HepG2 (cell line): Measurements from ENCODE around the gene PKDREJ. TPM values are rescaled to one million over a fixed set of nuclear protein-coding genes. Genes with fewer than 3 reads are reported as not detected.
A peak's percentile ranks its signal among the peaks of the same experiment; 100 is the strongest.

Experiments
- ARHGAP35 ChIP-seq: sonication (generic); formaldehyde crosslinking; IDR thresholded peaks from 2 replicates; pipeline ENCODE4 v1.9.0; 2022; ENCODE audit warnings: mild to moderate bottlenecking, inconsistent platforms, moderate library complexity, missing genetic modification reagents, borderline replicate concordance
- ARNTL ChIP-seq: sonication (generic); formaldehyde crosslinking; IDR thresholded peaks from 2 replicates; pipeline ENCODE4 v1.4.0; 2020; ENCODE audit warnings: mild to moderate bottlenecking, missing genetic modification reagents
- BRD4 ChIP-seq: sonication (generic); formaldehyde crosslinking; IDR thresholded peaks from 2 replicates; pipeline ENCODE4 v1.4.0; 2020; ENCODE audit warnings: missing genetic modification reagents
- ERF ChIP-seq: IDR thresholded peaks from 2 replicates; pipeline ENCODE4 v1.6.1; 2018; ENCODE audit warnings: missing biosample characterization, missing genetic modification reagents
- FIP1L1 ChIP-seq: fragments of 200-400 bp; formaldehyde crosslinking; IDR thresholded peaks from 2 replicates; pipeline ENCODE4 v1.6.1; 2018; ENCODE audit warnings: low read depth, mild to moderate bottlenecking, low read length, moderate library complexity, borderline replicate concordance; ENCODE audit not compliant: insufficient read depth
- GABPB1 ChIP-seq: IDR thresholded peaks from 2 replicates; pipeline ENCODE4 v1.6.1; 2016; ENCODE audit warnings: mild to moderate bottlenecking, missing genetic modification reagents, moderate library complexity, missing compliant biosample characterization
- HMG20B ChIP-seq: conservative IDR thresholded peaks from 2 replicates; pipeline ENCODE4 v1.6.1; 2016; ENCODE audit warnings: missing genetic modification reagents, missing compliant biosample characterization
- JUND ChIP-seq: sonication (generic); formaldehyde crosslinking; IDR thresholded peaks from 2 replicates; pipeline ENCODE4 v1.8.0; 2022; ENCODE audit warnings: mild to moderate bottlenecking, missing genetic modification reagents
- LCORL ChIP-seq, 2 experiments: fragments of 450-650 bp in 1 of 2; sonication (generic) in 1 of 2; formaldehyde crosslinking in 1 of 2; IDR thresholded peaks; 2 replicates each; pipeline versions ENCODE4 v1.5.0 to v1.6.1; 2017 to 2020; ENCODE audit warnings: antibody characterized with exemption in 1 of 2, missing genetic modification reagents in 1 of 2
- RFX3 ChIP-seq: IDR thresholded peaks from 2 replicates; pipeline ENCODE4 v1.6.1; 2016; ENCODE audit warnings: missing biosample characterization, missing genetic modification reagents
- SETDB1 ChIP-seq: sonication (generic); formaldehyde crosslinking; IDR thresholded peaks from 2 replicates; pipeline ENCODE4 v1.5.1; 2020; ENCODE audit warnings: missing genetic modification reagents, mild to moderate bottlenecking, borderline replicate concordance
- SUZ12 ChIP-seq: fragments of 150-350 bp; IDR thresholded peaks from 2 replicates; pipeline ENCODE4 v1.6.1; 2014; ENCODE audit warnings: low read depth, low read length
- ZBTB4 ChIP-seq: sonication (generic); formaldehyde crosslinking; IDR thresholded peaks from 2 replicates; pipeline ENCODE4 v1.4.0; 2020; ENCODE audit warnings: missing genetic modification reagents, mild to moderate bottlenecking, borderline replicate concordance
- ZFP91 ChIP-seq: sonication (generic); formaldehyde crosslinking; IDR thresholded peaks from 2 replicates; pipeline ENCODE4 v1.9.0; 2022; ENCODE audit warnings: missing genetic modification reagents, mild to moderate bottlenecking, borderline replicate concordance
- ZNF704 ChIP-seq: sonication (generic); formaldehyde crosslinking; IDR thresholded peaks from 2 replicates; pipeline ENCODE4 v1.8.1; 2023; ENCODE audit warnings: mild to moderate bottlenecking, inconsistent platforms, moderate library complexity, missing genetic modification reagents, borderline replicate concordance
- ZNF766 ChIP-seq: sonication (generic); formaldehyde crosslinking; IDR thresholded peaks from 2 replicates; pipeline ENCODE4 v1.5.0; 2020; ENCODE audit warnings: missing genetic modification reagents, borderline replicate concordance
- ZSCAN9 ChIP-seq: IDR thresholded peaks from 2 replicates; pipeline ENCODE4 v1.6.1; 2016; ENCODE audit warnings: borderline replicate concordance
- polyA plus RNA-seq, 8 experiments: library from polyadenylated mRNA; depleted of rRNA in 3 of 8; stranded (reverse) in 7 of 8; unstranded in 1 of 8; fragments of >200 nt; fragmentation: Illumina TruSeq in 4 of 8; extraction: Trizol in 4 of 8; gene quantifications; 2 replicates each; pipeline versions ENCODE4 v1.2.1 to v1.2.3, GENCODE V29; 2011 to 2016; ENCODE audit warnings: low read depth in 4 of 8, missing spikeins in 1 of 8, mixed read lengths in 1 of 8; ENCODE audit not compliant: insufficient read depth in 1 of 8
- total RNA-seq, 5 experiments: library from RNA; depleted of rRNA; stranded (reverse); fragments of >200 nt; fragmentation: Illumina TruSeq; extraction: Trizol; gene quantifications; 2 replicates each; pipeline ENCODE4 v1.2.3, GENCODE V29; 2016; ENCODE audit warnings: low read depth in 1 of 5

PKDREJ gene
- total and polyA plus RNA-seq, 2 of the 13 experiments (the other 11 are each of a cell fraction or from before 2014, with no cell fraction given) = not detected

- TF ChIP-seq ARNTL = peak; percentile 72; the same call in 1 of the 2 replicates
- peak; percentile 63 for TF ChIP-seq ERF (CRISPR knock-in tag)
- TF ChIP-seq ZNF704 (CRISPR knock-in tag) = no peak; the same call in 1 of the 2 replicates
- 0 out of 2 replicates have a peak, but pooled peaks have one; percentile 52 for TF ChIP-seq ZSCAN9 (CRISPR knock-in tag)
- no peak for TF ChIP-seq RFX3 (CRISPR knock-in tag)
- peak; percentile 70; the same call in 1 of the 2 replicates for TF ChIP-seq ZBTB4 (CRISPR knock-in tag)
- 0 out of 2 replicates have a peak, but pooled peaks have one; percentile 44 for TF ChIP-seq HMG20B (CRISPR knock-in tag)
- TF ChIP-seq LCORL (IDR thresholded peaks at IDR 0.05) = no peak; the same call in 1 of the 2 replicates
- peak; percentile 66 for TF ChIP-seq LCORL (CRISPR knock-in tag; IDR thresholded peaks at IDR 0.05)
- 0 out of 2 replicates have a peak, but pooled peaks have one; percentile 16 for TF ChIP-seq BRD4 (CRISPR knock-in tag)
- 0 out of 2 replicates have a peak, but pooled peaks have one; percentile 46 for TF ChIP-seq ARHGAP35 (CRISPR knock-in tag)
- no peak for TF ChIP-seq FIP1L1
- peak; percentile 76 for TF ChIP-seq GABPB1 (CRISPR knock-in tag)
- 0 out of 2 replicates have a peak, but pooled peaks have one; percentile 34 for TF ChIP-seq JUND (CRISPR knock-in tag)
- peak; percentile 4; the same call in 1 of the 2 replicates for TF ChIP-seq ZNF766 (CRISPR knock-in tag)
- TF ChIP-seq ZFP91 (CRISPR knock-in tag) = peak; percentile 87; the same call in 1 of the 2 replicates
- TF ChIP-seq SETDB1 (CRISPR knock-in tag) = no peak
- no peak for TF ChIP-seq SUZ12
Measured at GRCh38 chr22:46267431-46268279, 4.5 kb upstream of the PKDREJ start, which contains the start of gene TTC38 (continued).
